ENCODE data around the gene ENTPD6.

- no peak for TF ChIP-seq CTCF (IDR thresholded peaks at IDR 0.05)
- TF ChIP-seq POLR2A (IDR thresholded peaks at IDR 0.05): no peak
These were observed 35.0 kb upstream of the ENTPD6 start for GRCh38 chr20:25160467-25160866.

All from heart left ventricle (tissue), 13 donors.